Measurements from ENCODE around the gene STAT5B. TPM values are rescaled to one million over a fixed set of nuclear protein-coding genes. Genes with fewer than 3 reads are reported as not detected.

Gene STAT5B
- total RNA-seq, 1 experiment from 2014 or later = 42.9 TPM

- Mint-ChIP-seq H3K4me3 (no peak overlapping the region), H3K4me1 (no peaks in the 10 kb centered on the region), H3K36me3 (ENCODE audit: insufficient read depth in 1 of 3, low read depth in 3 of 3) (peaks cover 14 to 20% (median 15%) of the 10 kb centered on the region in 3 experiments; a peak in 6 of 7 replicates), H3K9me3 (no peaks in the 10 kb centered on the region), H3K27ac (peak overlapping the region in 2 of 3 experiments; percentile 7 to 13; a peak in 3 of 7 replicates), H3K27me3 (ENCODE audit: low read depth) (no peaks in the 10 kb centered on the region)
- no peak overlapping the region for H4K91ac ChIP-seq (ENCODE audit: insufficient read length, low read depth, low read length)
- no peak overlapping the region for H4K5ac ChIP-seq (ENCODE audit: insufficient read length, low read depth, low read length)
- no peak overlapping the region for H2BK120ac ChIP-seq (ENCODE audit: low read depth, low read length, poor library complexity, severe bottlenecking)
- H2BK20ac ChIP-seq (ENCODE audit: low read depth, low read length, poor library complexity, severe bottlenecking) = no peak overlapping the region
- no peaks in the 10 kb centered on the region for H3K9me3 ChIP-seq (ENCODE audit: control insufficient read depth, low read depth, low read length)
- TF ChIP-seq CTCF (conservative IDR thresholded peaks at IDR 0.05) = no peak
- no peaks in the 10 kb centered on the region for H3K79me1 ChIP-seq (ENCODE audit: insufficient read depth, low read depth, low read length, poor library complexity, severe bottlenecking)
- no peaks in the 10 kb centered on the region for H3K79me2 ChIP-seq (ENCODE audit: insufficient read depth, low read length)
- H3K23ac ChIP-seq (ENCODE audit: insufficient read length, low read depth, low read length) = no peak overlapping the region
- H3K27ac ChIP-seq (ENCODE audit: insufficient read length, low read depth, low read length) = no peak overlapping the region
- H2BK12ac ChIP-seq (ENCODE audit: insufficient read length, low read depth, low read length) = no peak overlapping the region
- H3K4me1 ChIP-seq (ENCODE audit: insufficient read depth, low read length) = no peaks in the 10 kb centered on the region
- no peak overlapping the region for H2BK15ac ChIP-seq (ENCODE audit: low read depth, low read length)
- H2BK5ac ChIP-seq (ENCODE audit: insufficient read length, low read length) = no peak overlapping the region
- H4K20me1 ChIP-seq (ENCODE audit: control insufficient read depth, insufficient read depth, insufficient read length) = no peaks in the 10 kb centered on the region
- H3K23me2 ChIP-seq (ENCODE audit: insufficient read length, low read depth, low read length, poor library complexity, severe bottlenecking) = no peaks in the 10 kb centered on the region
- no peak for DNase-seq
- H2AK5ac ChIP-seq (ENCODE audit: insufficient read length, low read length) = no peak overlapping the region
- H3K4me2 ChIP-seq (ENCODE audit: insufficient read depth, insufficient read length, low read length) = no peak overlapping the region
- no peak overlapping the region for H3K14ac ChIP-seq (ENCODE audit: insufficient read depth, low read length)
- H3K18ac ChIP-seq (ENCODE audit: insufficient read length, low read depth, low read length) = no peak overlapping the region
- no CpG with 5 or more reads among the region's 11 CpGs for WGBS (ENCODE audit: extremely low coverage, insufficient read length, low lambda C conversion rate)
- H2AFZ ChIP-seq (ENCODE audit: low read length) = no peak overlapping the region
- H4K8ac ChIP-seq (replicated peaks; ENCODE audit: insufficient read length, low read depth, low read length) = no peak overlapping the region
- H3K27me3 ChIP-seq (ENCODE audit: insufficient read depth, low read length) = no peaks in the 10 kb centered on the region
- no peak overlapping the region for H3K56ac ChIP-seq (ENCODE audit: insufficient read length, low read depth, low read length)
- no peak overlapping the region for H3T11ph ChIP-seq (ENCODE audit: low read length)
- H3K9ac ChIP-seq (ENCODE audit: extremely low read depth, insufficient read length, low read length) = no peak overlapping the region
- H3K4ac ChIP-seq (ENCODE audit: low read depth, low read length) = no peak overlapping the region
These were observed 48.1 kb downstream of the STAT5B start for GRCh38 chr17:42227849-42228700.

Measured in H9 (cell line).